Gastrocnemius medialis (tissue), 4 donors: ENCODE results near the gene IL4R.

Experiments
- POLR2A ChIP-seq, 2 donors: fragments of 450-650 bp; IDR thresholded peaks; one replicate each; pipeline ENCODE4 v1.6.1; 2017; ENCODE audit warnings: antibody characterized with exemption in 2 of 2, mild to moderate bottlenecking in 2 of 2, moderate library complexity in 2 of 2
- TF ChIP-seq, protein P1 (sequence below), 5 experiments: fragments of 450-650 bp in 3 of 5; fragments of 200-600 bp in 2 of 5; sonication (generic) in 2 of 5; IDR thresholded peaks in 4 of 5; conservative IDR thresholded peaks in 1 of 5; 1 replicate in 4 of 5; 2 replicates in 1 of 5; pipeline ENCODE4 v1.5.1; 2016 to 2019; ENCODE audit warnings: antibody characterized with exemption in 5 of 5, mild to moderate bottlenecking in 3 of 5, moderate library complexity in 3 of 5

DNA sequence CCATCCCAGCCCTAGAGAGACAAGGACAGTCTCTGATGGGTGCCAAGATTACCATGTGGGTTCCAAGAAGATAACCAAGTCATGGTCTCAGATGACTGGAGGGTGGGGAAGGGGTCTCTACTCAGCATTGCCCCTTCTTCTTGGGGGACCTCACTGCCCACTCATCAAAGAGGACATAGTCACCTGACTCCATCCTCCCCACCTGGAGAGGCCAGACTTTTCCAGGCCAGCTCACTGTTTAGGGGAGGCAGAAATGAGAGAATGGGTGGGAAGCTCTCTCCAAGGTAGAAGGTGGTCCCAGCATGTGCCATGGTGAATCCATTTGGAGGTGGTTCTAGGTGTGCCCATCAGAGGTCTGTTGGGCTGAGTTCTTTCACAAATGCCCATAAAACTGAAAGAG lies 67.5 kb downstream of the IL4R start:
- TF ChIP-seq, protein P1, sequence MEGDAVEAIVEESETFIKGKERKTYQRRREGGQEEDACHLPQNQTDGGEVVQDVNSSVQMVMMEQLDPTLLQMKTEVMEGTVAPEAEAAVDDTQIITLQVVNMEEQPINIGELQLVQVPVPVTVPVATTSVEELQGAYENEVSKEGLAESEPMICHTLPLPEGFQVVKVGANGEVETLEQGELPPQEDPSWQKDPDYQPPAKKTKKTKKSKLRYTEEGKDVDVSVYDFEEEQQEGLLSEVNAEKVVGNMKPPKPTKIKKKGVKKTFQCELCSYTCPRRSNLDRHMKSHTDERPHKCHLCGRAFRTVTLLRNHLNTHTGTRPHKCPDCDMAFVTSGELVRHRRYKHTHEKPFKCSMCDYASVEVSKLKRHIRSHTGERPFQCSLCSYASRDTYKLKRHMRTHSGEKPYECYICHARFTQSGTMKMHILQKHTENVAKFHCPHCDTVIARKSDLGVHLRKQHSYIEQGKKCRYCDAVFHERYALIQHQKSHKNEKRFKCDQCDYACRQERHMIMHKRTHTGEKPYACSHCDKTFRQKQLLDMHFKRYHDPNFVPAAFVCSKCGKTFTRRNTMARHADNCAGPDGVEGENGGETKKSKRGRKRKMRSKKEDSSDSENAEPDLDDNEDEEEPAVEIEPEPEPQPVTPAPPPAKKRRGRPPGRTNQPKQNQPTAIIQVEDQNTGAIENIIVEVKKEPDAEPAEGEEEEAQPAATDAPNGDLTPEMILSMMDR (IDR thresholded peaks at IDR 0.05 in 4 of 5, conservative IDR thresholded peaks at IDR 0.05 in 1 of 5), result no peak
- no peak for TF ChIP-seq POLR2A (IDR thresholded peaks at IDR 0.05)
